HG03066 (cell line): Measurements from ENCODE around the gene TMEM72.
A peak's percentile ranks its signal among the peaks of the same experiment; 100 is the strongest.

Experiments
- ATAC-seq: cut with Tn5 transposase; IDR thresholded peaks from one replicate; pipeline ENCODE4 v1.9.1; 2021; ENCODE audit warnings: low read depth; ENCODE audit not compliant: unreplicated experiment

TMEM72 gene

DNA sequence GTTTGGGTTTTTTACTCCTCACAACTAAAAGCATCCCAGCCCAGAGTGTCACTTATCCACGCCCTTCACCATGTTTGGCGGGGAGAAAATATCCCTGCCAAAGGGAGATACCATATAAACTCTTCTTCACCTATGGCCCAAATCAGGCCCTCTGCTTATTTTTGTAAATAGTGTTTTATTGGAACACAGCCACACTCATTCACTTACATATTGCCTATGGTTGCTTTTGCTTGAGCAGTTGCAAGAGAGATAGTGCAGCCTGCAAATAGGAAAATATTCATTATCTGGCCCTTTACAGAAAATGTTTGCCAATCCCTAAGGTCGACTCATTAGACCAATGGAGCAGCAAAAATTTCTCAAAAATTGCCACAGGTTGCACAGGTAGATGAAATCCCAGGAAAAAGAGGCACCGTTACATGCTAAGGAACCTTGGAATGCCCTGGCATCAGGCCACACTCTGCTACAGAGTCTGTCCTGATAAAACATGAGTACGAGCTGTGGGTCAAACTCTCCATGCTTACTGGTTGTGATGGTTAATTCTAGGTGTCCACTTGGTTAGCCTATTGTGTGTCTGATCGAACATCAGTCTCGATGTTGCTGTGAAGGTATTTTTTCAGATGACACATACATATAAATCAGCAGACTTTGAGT, 40.6 kb downstream of the TMEM72 start:
- ATAC-seq = no peak

GRCh38 chr10:44952779-44953231, 41.7 kb downstream of the TMEM72 start:
- no peak for ATAC-seq

- ATAC-seq = no peak
Observed at GRCh38 chr10:44954042-44954441, 42.9 kb downstream of the TMEM72 start.

DNA sequence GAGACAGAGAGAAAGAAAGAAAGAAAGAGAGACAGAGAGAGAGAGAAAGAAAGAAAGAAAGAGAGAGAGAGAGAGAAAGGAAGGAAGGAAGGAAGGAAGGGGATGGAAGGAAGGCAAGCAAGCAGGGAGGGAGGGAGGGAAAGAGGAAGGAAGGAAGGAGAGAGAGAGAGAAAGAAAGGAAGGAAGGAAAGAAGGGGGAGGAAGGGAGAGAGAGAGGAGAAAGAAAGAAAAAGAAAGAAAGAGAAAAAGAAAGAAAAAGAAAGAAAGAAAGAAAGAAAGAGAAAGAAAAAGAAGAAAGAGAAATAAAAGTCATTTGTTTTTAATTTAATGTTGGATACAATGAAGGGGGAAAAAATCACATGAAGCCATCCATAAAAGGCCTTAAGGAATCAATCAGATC, 43.8 kb downstream of the TMEM72 start:
- no peak for ATAC-seq

DNA sequence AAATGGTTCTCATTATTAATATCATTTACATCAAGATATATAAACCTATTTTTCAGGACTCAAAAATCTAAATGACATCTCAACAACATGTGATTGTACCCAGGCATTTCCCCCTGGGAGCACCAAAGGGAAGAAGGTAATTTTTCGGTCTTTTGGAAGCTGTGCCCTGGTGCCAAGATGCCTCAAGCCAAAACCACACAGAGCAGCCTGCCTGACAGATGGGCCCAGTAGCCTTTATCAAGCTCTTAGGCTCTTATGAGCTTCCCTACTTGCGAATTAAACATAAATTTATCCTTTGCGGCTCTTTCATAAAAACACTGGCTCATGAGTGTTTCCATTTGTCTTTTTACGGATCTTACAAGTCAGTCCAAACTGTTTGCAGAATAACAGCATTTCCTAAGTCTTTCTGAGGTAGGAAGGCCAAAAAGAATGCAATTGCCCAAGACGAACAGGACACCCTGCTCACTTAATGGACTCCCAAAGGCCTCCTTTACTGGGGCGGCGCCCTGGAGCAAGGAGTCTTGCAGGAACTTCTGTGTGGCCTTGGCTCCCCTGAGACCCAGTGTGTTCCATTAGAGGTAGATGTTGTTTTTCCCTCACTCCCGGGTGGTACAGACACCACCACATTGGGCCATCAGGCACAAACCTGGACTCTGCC, 44.4 kb downstream of the TMEM72 start:
- ATAC-seq = no peak

DNA sequence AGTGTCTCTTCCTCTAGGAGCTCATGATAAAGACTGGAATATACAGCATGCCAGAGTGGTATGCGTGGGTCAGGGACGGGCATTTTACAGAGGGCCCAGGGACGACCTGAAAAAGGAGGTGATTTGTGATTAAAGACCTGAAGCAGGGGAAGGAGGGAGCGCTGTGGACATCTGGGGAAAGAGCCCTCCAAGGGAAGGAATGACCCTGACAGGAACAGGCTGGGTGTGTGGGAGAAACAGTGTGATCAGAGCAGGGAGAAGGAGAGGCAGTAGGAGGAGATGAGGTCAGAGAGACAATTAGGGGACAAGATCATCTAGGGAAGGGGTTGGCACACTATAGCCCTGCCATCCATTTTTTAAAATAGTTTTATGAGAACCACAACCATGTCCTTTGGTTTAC, 45.1 kb downstream of the TMEM72 start:
- ATAC-seq = no peak

DNA sequence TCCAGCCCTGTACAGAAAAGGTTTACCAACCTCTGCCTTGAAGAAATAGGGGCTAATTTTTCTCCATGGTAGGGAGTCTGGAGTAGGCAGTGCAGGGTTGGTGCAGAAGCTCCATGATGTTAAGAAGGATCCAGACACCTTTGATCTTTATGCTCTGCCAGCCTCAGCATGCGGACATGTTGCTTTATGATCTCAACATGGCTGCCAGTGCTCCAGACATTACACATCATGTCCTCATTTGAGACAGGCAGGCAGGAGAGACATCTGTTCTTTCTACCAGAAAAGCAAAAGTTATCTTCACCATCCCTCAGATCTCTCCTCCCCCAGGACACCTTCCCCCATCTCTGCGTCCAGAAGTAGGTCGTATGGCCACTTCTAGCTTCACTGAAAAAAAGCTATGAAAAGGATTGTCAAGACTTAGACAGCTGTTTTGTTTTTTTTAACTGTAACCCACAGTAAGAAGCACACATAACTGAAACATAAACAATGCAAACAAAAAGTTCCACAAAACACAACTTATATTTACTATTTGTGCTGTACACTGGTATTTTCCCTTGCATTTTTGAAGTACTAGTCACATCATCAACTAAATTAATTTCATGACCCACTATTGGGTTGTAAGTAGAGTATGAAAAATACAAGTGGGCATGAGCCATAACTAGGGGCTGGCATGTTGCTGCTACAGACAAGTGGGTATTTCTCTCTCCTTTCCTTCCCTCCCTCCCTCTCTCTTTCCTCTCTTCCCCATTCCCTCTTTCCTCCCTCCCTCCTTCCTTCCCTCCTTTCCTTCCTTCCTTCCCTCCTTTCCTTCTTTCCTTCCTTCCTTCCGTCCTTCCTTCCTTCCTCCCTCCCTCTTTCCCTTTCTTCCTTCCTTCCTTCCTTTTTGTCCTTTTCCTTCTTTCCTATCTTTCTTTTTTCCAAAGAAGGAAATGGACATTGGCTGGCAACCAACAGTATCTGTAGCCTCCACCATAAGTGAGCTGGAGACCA, 45.9 kb downstream of the TMEM72 start:
- no peak for ATAC-seq

GRCh38 chr10:44958196-44958897, 47.2 kb downstream of the TMEM72 start:
- ATAC-seq = no peak

- no peak for ATAC-seq
Observed at GRCh38 chr10:44958898-44959246, 47.7 kb downstream of the TMEM72 start.

DNA sequence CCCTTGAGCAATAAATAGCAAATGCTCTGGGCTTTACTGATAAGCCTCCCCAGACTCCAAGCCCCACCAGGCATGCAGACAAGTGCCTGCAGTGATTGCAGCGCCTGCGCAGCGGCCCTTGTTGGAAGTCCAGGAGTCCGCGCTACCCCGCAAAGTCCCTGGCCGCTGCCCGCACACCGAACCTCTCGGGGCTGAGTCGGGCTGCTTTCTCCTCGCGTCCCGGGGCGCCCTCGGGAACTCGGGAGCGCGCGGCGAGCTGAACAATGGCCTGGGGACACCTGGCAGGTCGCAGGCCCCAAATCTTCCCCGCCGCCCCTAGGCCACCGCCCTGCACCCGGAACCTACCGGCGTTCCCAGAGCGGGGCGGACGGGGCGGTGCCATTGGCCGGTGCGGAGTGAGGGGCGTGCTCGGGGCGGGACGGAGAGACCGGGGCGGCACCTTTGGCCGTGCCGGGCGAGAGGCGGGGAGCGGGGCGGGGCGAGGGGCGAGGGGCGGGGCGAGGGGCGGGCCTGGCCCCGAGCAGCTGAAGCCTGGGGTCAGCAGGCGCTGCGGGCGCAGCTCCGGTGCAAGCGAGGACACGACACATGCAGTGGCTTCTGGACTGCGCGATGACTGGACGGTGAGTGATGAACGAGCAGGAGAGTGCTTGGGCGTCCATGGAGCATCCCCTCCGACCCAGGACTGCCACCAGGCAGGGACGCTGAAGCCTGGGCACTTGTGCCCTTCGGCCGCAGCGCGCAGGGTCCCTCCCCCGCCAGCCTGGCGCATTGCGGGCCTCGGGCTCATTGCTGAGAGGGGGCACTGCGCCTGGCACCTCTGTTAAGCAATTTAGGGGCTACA, 48.3 kb downstream of the TMEM72 start, which contains the start of gene RASSF4:
Gene RASSF4, plus strand, starts transcription at position 556 of the 841 bp plus-strand sequence. CDS start 10,401 bp downstream, outside the sequence.
- peak; percentile 93 for ATAC-seq

- no peak for ATAC-seq
Observed at GRCh38 chr10:44960088-44960460, 48.9 kb downstream of the TMEM72 start.

GRCh38 chr10:44960482-44961229, 49.5 kb downstream of the TMEM72 start:
- ATAC-seq = no peak

DNA sequence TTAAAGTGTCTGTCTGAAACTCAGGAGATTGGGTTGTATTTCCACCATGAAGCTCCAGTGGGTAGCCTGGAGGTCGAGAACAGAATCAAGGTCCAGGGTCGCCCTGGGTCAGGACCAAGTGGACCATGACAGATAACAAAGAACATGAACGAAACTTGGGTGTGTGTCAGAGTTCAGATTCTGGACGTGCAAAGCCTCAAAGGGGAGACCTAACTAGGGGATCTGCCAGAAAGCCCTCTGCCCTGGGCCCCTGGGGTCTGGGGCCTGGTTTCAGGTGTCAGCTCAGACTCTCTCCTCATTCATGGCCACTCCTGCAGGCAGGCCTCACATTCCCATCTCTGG, 50.1 kb downstream of the TMEM72 start:
- ATAC-seq = no peak

GRCh38 chr10:44961931-44962750, 51.0 kb downstream of the TMEM72 start:
- ATAC-seq = no peak

- no peak for ATAC-seq
Observed at GRCh38 chr10:44962870-44963738, 52.0 kb downstream of the TMEM72 start.

DNA sequence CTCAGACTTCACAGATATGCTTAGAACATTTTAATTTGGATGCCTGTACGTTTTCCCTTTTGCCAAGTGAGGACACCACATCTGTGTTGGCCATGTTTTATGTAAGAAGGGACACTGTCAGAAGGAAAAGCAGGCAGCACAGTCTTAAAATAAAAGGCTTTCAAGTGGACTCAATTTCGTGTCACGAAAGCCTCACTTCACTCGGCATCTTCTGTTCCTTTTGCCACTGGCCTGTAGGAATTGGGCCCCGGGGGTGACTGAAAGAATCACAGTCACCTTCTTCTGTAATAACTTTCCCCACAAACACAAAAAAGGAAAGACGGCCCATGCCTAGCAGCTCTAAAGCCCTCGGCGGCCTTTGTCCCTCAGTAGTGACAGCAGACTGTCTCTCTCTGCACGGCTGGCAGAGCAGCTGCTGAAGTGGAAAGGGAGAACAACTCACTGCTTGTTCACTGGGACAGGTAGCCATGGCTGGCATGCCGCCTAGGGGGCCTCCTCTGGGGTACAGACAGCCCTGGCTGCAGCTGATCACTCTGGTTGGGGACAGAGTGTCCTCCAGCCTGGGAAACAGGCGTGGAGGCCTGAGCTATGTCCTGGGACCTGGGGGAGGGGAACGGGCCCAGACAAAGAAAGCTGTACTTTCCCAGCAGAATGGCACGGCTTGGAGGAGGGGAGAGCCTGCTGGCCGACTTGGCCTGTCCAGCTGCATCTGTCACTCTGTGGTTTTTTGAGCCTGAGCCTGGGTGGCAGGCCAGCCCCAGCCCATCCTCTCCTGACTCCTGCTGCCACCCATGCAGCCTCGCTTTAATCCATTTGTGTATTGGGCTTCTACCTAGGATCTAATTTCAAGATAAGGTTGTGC, 52.9 kb downstream of the TMEM72 start:
- ATAC-seq = no peak
